HG03135 (cell line): Measurements from ENCODE around the gene HAAO.
"Not testable (repeated sequence)": the region's sequence is repeated elsewhere in the genome, so short reads cannot be mapped to it uniquely, and the experiment has no call there.

ENCODE experiments used
- ATAC-seq: cut with Tn5 transposase; IDR thresholded peaks from one replicate; pipeline ENCODE4 v1.9.1; 2021; ENCODE audit warnings: mild to moderate bottlenecking, moderate library complexity; ENCODE audit not compliant: unreplicated experiment

Gene HAAO

GRCh38 chr2:42792583-42793333, at the start of gene HAAO:
TSS of gene HAAO (minus strand) at chr2:42792583. CDS start at chr2:42792536, 47 bp downstream.
- ATAC-seq = peak; percentile 44

- ATAC-seq = no peak
Observed at GRCh38 chr2:42841344-42841743, 49.0 kb upstream of the HAAO start.

- no peak for ATAC-seq
Observed at GRCh38 chr2:42840760-42841159, 48.4 kb upstream of the HAAO start.

GRCh38 chr2:42839809-42840501, 47.6 kb upstream of the HAAO start:
- no peak for ATAC-seq

GRCh38 chr2:42838133-42838532, 45.8 kb upstream of the HAAO start:
- ATAC-seq = no peak

GRCh38 chr2:42835577-42836371, 43.4 kb upstream of the HAAO start:
- no peak for ATAC-seq

- no peak for ATAC-seq
Observed at GRCh38 chr2:42834161-42834560, 41.8 kb upstream of the HAAO start.

GRCh38 chr2:42832289-42832634, 39.9 kb upstream of the HAAO start:
- ATAC-seq = no peak

- not testable (repeated sequence) for ATAC-seq
Observed at GRCh38 chr2:42831575-42832288, 39.3 kb upstream of the HAAO start.

- ATAC-seq = no peak
Observed at GRCh38 chr2:42830922-42831574, 38.7 kb upstream of the HAAO start.

GRCh38 chr2:42829671-42830440, 37.5 kb upstream of the HAAO start:
- no peak for ATAC-seq

GRCh38 chr2:42828487-42829425, 36.4 kb upstream of the HAAO start:
- ATAC-seq = peak; percentile 79

- ATAC-seq = peak; percentile 72
Observed at GRCh38 chr2:42827647-42828486, 35.5 kb upstream of the HAAO start.

GRCh38 chr2:42826231-42826630, 33.8 kb upstream of the HAAO start:
- ATAC-seq = no peak

GRCh38 chr2:42824454-42824807, 32.0 kb upstream of the HAAO start:
- no peak for ATAC-seq

- ATAC-seq = no peak
Observed at GRCh38 chr2:42823744-42824453, 31.5 kb upstream of the HAAO start.

- no peak for ATAC-seq
Observed at GRCh38 chr2:42819160-42819559, 26.8 kb upstream of the HAAO start.
